Measurements from ENCODE around the gene CHST8.

Gene CHST8

DNA sequence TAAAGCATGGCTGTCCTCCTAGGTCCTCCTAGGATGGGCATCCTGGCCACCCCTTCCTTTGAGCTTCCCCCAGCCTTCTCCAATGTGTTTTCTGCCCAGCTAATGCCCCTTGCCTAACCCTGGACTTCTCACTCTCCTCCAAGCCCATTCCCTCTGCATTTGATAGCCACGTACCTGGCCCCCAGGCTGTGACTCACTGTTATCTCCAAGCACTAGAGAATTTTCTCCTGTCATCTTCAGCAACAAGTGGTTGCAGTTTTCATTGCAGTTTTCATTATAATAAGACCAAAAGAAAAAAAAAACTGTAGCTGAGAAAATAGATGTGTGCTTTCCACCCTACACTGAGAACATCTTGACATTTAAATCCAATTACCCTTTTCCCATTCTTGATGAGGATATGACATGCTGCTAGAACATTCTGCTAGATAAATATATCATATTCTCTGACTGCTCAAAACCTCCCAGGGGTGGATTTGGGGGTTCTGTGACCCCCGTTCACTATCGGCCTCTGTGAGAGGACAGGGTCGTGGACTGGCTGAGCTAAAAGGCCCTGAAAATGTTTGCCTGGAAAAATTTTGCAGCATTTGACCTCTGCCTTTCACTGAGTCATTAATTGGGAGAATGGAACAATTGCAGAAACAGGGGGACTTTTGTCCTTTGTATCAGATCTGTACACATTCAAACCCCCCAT lies 116.1 kb downstream of the CHST8 start:
- DNase-seq (ENCODE audit: low spot score): no peak

DNA sequence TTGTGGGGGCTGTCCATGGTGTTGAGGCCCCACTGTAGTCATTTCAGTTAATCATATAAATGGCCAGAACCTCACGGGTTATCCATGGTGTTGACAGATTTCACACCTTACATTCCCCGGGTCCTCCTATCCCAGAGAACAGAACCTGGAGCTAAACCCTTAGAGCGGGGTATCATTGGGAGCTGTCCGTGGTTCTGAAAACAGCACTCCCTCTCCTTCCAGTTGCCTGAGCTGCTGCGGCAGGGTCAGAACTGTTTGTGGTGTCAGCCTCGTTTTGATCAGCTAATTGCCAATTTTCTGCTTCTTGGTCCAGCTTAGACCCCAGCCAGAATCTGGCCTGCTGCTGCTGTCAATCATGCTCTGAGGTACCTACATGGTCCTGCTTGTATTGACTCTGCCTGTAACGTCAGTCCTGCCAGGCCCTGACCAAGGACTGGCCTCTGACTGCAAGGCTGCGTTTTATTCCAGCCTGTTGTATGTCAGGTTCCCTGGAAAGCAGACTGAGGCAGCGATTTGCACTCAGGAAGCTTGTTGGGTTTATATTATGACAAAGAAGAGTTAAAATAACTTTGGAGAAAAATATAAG lies 119.2 kb downstream of the CHST8 start:
- peak; percentile 27 for DNase-seq (ENCODE audit: low spot score)

DNA sequence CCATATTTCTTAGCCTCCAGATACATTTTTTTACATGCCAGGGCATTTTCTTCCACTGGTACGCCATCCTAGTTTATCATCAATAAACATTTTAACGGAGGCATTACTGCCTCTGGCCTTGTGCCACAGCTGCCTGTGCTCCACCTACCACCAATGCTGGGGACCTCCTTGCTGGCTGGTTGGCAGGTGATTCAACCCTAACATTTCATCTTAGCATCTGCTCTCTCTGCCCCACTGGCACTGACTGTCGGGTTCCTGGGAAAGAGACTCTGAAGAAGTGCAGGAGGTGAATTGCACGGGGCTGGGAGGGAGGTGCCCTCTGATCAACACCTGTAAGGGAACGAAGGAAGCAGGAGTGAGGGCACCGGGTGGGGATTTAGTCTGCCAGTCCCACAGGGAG lies 123.5 kb downstream of the CHST8 start:
- DNase-seq (ENCODE audit: low spot score): no peak

DNA sequence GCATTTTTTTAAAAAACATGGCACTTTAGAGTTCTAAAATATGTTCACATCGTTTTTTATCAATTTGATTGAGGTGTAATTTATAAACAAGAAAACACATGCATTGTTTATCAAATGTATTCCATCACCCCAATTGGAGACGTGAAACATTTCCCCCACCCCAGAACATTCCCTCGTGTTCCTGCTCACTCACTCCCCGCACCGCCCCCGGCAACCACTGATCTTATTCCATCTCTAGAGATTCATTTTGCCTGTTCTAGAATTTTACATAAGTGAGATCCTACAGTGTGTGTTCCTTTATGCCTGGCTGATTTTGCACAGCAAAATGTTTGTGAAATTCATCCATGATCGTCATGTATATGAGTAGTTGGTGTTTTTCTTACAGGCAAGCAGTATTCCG lies 124.4 kb downstream of the CHST8 start:
- no peak for DNase-seq (ENCODE audit: low spot score)

GRCh38 chr19:33747273-33747672 lies 125.5 kb downstream of the CHST8 start:
- no peak for DNase-seq (ENCODE audit: low spot score)

GRCh38 chr19:33748231-33748630 lies 126.5 kb downstream of the CHST8 start:
- no peak for DNase-seq (ENCODE audit: low spot score)

DNA sequence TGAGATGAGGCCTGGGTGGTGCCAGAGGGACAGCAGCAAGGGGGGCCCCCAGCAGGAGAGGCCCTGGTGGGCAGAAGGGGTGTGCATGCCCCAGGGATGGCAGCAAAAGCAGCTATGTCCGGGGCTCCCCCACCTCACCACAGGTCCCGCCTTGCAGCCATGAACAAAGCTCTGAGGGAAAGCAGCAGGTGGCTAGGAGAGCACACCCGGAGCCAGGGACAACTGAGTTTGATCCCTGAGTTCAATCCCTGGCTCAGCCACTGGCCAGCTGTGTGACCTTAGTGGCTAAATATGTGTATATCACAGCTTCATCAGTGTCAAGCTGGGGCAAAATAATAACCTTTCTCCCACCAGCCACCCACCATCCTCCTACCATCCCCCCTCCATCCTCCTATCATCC lies 127.3 kb downstream of the CHST8 start:
- DNase-seq (ENCODE audit: low spot score): no peak

DNA sequence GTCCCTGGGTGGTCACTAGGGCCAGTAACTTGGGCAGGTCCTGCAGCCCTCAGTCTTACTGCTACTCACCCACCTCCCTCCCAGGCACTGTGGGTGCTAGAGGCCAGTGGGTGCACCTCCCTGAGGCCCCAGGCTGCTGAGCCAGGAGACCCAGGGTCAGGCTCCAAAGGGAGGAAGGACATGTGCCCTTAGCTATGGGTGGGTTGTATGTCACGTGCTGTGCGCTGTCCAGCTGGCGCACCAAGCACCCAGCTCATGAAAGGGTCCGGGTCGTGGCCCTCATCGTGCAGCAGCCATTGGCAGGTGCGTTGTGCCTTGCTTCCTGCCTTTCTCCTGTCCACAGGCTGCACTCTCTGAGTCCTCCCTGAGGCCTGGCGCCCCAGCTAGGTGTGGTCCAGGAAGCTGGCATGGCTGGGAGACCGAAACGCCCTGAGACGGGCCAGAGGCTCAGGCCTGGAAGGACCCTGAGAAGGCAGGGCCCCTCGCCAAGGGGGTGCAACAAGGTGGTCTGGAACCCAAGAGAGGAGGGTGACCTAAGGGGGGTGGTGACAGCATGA lies 127.9 kb downstream of the CHST8 start:
- DNase-seq (ENCODE audit: low spot score): no peak

- no peak for DNase-seq (ENCODE audit: low spot score)
Measured at GRCh38 chr19:33750587-33751435, 129.1 kb downstream of the CHST8 start.

GRCh38 chr19:33751436-33751770 lies 129.7 kb downstream of the CHST8 start:
- DNase-seq (ENCODE audit: low spot score): no peak

DNA sequence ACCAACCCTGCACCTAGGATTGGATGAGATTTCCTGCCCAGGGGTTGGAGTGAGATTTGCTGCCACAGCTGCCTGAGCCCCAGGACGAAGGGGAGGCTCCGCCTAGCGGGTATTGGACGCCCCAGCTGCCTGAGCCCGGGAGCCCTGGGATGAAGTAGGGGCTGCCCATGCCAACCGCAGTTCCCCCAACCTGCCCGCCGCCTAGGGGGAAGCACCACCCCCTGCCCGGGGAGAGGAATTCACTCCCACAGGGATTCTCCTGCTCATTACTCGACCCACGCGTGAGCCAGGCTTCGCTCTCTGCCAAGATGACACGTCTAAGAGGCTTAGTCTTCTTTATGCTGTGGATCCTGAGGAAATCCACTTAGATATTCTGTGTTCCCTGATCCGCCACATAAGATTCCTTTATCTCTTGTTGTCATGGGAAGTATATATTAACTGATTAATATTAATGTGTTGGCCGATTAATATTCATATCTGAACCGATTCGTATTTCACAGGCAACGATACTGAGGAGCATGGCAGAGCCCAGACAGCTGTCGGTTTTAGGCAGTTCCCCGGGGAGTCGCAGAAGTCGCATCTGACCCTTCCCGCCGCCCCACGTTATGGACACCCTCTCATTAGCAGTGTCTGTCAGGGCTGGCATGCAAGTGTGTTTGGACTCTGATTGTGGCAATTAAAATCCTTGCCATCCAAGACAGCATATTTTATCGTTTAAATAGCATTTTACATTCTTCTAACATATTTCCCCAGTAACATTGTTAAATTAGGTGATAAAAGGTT lies 130.5 kb downstream of the CHST8 start:
- no peak for DNase-seq (ENCODE audit: low spot score)

- DNase-seq (ENCODE audit: low spot score): no peak
Measured at GRCh38 chr19:33752945-33753344, 131.2 kb downstream of the CHST8 start.

DNA sequence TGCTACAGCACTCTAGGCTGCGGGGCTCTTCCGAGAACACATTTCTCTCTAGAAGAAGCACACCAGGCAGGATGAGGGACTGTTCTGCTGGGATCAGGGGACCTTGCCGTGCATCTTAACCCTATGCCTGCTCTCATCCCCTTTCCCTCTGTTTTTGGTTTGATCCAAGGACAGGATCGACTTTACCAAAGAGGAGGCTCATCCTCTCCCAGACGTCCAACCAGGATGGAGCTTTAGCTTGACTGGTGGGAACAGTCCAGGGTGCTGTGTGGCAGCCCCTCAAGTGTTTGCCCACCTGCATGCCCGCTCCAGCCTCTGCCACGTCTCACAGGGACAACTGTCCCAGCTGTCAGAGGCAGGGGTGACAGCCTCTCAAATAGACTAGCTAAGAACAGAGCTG lies 132.6 kb downstream of the CHST8 start:
- DNase-seq (ENCODE audit: low spot score): no peak

DNA sequence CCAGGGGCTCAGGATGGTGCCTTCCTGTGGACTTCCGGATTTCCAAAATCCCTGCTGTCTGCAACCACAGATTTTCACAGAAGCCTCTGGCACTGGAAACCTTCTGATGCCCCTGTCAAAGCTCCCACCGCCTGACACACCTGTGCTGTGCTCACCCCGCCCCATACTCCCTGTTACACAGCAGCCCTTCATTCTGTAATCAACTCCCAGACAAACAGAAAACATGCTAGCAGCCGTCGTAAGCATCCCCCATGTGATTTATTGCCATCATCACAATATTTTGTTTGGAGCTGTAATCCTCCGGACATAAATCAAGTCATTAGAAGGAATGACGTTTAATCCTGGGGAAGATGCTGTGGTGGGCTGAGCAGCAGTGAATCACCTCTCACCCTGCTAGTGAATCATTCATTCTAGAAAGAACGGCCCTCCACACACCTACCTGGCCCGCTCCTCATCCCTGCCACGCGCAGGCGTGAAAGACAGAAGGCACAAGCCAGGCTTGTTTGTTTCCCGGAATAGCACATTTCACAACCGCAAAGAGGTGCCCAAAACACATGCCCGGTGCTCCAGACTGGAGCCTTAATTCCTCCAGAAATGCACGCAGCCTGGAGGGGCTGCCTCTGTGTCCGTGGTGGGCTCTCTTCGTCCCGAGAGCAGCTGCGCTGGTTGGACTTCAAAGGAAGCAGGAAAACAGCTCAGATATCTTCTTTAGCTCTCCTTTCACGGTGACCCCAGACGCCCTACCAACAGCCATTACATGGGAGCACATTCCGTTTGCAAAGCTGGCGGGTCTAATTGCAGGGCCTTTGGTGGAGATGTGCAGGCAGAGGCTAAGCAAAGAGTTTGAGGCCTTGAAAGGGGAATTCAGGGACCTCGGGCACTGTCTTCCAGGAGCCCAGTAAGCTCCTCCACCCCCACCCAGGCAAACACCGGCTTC lies 133.6 kb downstream of the CHST8 start:
- peak; percentile 11 for DNase-seq (ENCODE audit: low spot score)

DNA sequence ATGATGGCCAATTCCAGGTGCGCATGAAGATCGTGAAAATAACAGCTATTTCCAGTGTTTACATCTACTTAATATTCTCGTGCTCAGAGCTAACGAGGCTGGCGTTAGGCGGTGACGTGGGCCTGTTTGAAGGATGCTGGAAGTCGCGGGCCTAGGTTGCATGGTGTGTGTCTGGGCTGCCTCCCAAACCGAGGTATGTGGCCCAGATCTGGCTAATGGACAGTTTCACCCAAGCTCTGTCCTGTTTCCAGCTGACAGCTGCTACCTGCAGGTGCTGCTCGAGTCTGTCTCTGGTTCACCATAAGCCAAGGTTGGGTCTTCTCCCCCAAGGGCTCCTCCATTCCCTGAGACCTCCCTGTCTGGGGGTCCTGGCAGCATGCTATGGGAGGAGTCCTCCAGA lies 134.4 kb downstream of the CHST8 start:
- DNase-seq (ENCODE audit: low spot score): no peak

GRCh38 chr19:33758541-33759013 lies 136.8 kb downstream of the CHST8 start:
- DNase-seq (ENCODE audit: low spot score): peak; percentile 72

GRCh38 chr19:33759356-33759755 lies 137.6 kb downstream of the CHST8 start:
- DNase-seq (ENCODE audit: low spot score): no peak

- no peak for DNase-seq (ENCODE audit: low spot score)
Measured at GRCh38 chr19:33763633-33764371, 142.0 kb downstream of the CHST8 start.

- no peak for DNase-seq (ENCODE audit: low spot score)
Measured at GRCh38 chr19:33766623-33767022, 144.9 kb downstream of the CHST8 start.

GRCh38 chr19:33767898-33768413 lies 146.2 kb downstream of the CHST8 start:
- DNase-seq (ENCODE audit: low spot score): no peak
